LNCAP (cell line): Measurements from ENCODE around the gene WDR19.

Source experiments
- CTCF ChIP-seq: fragments of 450-650 bp; IDR thresholded peaks from 2 replicates; pipeline ENCODE4 v1.5.1; 2017; ENCODE audit warnings: mild to moderate bottlenecking

WDR19 gene

GRCh38 chr4:39166669-39167068 lies 15.7 kb upstream of the WDR19 start:
- TF ChIP-seq CTCF = no peak

- no peak for TF ChIP-seq CTCF
Measured at GRCh38 chr4:39169426-39169825, 12.9 kb upstream of the WDR19 start.

GRCh38 chr4:39170301-39170700 lies 12.0 kb upstream of the WDR19 start:
- TF ChIP-seq CTCF = no peak

GRCh38 chr4:39178706-39179105 lies 3.6 kb upstream of the WDR19 start:
- TF ChIP-seq CTCF = no peak

GRCh38 chr4:39179681-39180080 lies 2.6 kb upstream of the WDR19 start:
- no peak for TF ChIP-seq CTCF

GRCh38 chr4:39181520-39181904 lies 817 bp upstream of the WDR19 start:
- no peak for TF ChIP-seq CTCF

- no peak for TF ChIP-seq CTCF
Measured at GRCh38 chr4:39201963-39202362, 19.6 kb downstream of the WDR19 start.

GRCh38 chr4:39204543-39204942 lies 22.2 kb downstream of the WDR19 start:
- no peak for TF ChIP-seq CTCF
